Activated CD4-positive, alpha-beta T cell treated with anti-CD3 and anti-CD28 coated beads, Interleukin-2, amount 50 U/mL, for 16 hours (primary cell): ENCODE results near the gene MFSD1.
"Not testable (repeated sequence)": the region's sequence is repeated elsewhere in the genome, so short reads cannot be mapped to it uniquely, and the experiment has no call there.

ENCODE experiments used
- DNase-seq: peaks from one replicate; pipeline ENCODE4 v3.0.0-alpha.2; 2020

MFSD1 gene

DNA sequence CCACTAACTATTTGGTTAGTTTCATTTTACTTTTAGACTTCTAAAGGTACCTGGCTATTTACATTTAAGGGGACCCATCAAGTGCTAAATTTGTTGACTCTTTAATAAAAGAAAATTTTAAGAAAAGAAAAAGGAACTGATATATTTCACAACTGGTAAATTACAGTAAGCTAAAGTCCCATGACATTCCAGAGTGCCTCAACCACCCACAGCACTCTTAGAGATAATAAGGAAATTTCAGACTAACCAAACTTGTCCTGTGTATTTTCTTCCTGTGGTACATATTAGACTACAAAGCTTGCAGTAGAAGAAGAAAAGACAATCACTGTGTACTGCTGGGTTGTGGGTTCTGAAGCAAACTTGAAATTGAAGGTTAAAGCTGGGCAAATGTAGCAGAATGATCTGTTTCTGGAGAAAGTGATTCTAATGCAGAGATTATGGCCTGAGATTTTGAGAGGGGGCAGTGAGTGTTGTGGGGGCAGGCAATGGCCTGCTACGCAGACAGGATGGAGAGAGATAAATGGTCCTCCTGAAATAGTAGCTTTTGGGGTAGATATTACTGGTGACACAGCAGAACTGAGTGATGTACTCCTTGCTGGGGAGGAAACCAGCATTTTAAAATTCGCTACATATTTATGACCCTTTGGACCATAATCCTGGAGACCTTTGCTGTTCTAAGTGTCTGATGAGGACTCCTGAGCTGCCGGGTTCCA, 24.5 kb upstream of the MFSD1 start:
- no peak for DNase-seq

DNA sequence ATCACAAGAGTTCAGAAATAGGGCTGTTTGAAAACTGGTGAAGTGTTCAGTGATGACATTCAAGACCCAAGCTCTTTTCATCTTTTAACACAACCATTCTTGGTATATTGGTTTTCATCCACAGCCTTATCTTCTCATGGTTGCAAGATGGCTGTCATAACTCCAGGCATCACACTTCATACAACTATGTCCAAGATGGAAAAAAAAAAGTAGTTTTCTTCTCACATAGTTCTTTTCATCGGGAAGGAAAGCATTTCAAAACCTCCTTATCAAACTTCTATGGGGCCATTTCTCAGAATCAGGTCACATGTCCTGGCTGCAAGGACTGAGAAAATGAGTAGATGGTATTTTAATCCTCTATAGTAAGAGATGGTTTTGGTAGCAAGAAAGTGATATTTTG, 21.1 kb upstream of the MFSD1 start:
- no peak for DNase-seq

DNA sequence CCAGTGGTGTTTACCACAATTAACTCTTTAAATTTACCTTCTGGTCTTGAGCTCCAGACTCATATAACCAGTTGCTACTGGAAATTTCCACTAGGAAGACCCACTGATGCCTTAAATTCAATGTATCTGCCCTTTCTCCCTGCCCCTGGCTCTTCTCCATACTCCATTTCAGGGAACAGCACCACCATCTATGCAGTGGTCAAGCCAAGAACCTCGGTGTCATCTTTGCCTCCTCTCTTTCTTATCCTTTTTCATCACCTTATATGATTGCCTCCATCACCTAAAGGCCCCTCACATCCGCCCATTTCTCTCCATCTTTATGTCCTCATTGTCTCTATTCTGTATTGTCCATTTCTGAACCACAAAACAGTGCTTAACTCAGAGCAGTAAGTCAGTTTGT, 20.7 kb upstream of the MFSD1 start:
- DNase-seq = no peak

DNA sequence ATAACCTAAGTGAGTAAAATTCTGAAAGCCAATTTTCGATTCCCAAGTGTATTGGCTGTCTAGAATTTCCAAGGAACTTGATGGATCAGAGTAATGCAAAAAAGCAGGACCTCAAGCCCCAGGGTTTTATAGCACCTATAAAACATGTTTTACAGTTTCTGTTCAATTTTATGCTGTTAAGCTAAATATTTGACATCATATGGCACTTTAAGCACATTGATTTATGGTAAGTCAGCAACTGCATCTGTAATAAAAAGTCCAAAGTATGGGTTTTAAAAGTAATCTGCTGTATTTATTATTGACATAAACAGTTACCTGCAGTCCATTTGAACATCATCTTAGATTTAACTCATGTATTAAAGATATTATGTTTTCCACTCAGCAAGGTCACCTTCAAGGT, 20.0 kb upstream of the MFSD1 start:
- DNase-seq = no peak

DNA sequence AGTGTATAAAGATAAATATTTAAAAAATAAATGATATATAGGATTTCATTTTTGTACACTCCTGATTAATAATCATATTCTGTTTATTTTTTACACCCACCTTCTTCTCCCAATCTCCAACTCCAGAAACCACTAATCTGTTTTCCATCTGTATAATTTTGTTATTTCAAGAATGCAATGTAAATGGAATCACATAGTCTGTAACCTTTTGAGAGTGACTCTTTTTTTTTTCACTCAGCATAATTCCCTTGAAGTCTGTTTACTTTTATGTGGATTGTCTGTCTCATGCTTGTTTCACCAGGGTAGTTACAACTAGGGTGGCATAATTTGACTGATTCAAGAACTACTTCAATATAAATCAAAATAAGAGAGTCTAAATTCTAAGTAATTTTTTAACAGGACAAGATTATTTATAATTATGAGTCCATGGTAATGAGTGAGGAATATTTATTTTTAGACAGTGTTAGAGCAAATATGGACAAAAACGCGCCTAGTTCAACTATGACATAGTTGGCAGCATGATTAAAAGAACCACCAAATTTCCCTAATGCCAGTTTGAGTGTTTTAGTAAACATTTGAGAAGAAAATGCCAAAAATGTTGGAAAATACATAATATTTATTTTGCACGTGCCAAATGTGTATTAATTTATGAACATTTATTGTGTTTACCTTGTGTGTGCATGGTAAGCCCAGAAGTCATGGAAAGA, 19.4 kb upstream of the MFSD1 start:
- no peak for DNase-seq

DNA sequence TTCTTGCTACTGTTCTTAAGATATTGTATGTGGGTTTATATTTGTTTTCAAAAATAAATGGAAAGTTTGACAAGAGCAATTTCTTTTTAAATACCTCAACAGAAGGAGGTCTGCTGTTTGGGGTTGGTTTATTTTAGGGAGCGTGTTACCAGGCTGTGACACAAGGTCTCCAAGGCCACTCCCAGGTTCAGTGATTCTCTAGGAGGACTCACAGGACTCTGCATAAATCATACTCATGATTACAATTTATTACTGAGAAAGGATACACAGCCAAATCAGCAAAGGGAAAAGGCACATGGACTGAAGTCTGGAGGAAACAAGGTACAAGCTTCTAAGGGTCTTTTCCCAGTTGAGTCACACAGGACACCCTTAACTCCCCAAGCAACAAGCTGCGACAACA, 18.8 kb upstream of the MFSD1 start:
- no peak for DNase-seq

DNA sequence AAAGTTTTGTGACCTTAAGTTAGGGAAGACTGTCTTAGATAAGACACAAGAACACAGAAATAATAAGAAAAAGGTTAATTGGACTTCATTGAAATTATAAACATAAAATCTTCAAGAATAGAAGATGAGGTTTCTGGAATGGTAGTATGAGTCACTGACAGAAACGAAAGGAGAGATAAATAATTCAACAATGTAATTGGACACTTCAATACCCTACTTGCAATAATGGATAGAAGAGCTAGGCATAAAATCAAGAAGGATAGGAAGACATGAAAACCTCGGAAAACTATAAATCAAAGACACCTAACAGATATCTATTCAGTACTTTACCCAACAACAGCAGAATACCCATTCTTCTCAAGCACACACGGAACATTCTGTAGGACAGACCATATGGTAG, 15.9 kb upstream of the MFSD1 start:
- DNase-seq = no peak

DNA sequence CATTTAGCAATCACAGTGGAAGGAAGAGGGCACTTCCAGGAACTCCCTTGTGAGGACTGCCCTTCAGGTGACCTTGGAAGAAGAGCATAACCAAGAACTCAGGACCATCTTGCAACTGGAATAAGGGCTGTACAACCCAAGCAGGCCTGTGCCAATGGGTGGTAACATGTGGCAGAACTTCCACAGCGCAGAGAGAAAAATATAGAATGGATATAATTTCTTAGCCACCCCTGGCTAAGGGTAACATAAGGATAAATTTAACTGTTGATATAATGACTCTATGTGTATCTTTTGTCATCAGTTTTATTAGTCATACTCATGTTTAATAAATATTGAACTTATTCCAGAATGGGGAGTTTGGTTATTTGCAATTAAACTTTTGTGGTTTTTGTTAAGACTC, 13.4 kb upstream of the MFSD1 start:
- no peak for DNase-seq

DNA sequence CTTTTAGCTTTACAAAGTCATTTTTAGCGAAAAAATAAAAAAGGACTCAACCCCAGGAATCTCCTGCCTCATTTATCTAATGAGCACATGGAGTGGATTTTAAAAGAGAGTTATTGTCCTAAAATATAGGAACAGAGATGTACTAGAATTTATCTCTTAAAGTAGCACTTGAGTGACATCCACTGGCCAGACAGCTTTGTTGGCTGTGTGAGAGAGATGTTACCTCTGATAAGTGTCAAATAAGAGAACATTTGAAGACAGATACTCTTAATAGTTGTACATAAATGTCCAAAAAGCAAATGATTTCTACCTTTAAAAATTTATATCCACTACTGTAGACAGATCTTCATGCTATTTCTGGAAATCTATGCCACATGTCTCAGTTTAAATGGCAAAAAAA, 12.3 kb upstream of the MFSD1 start:
- peak; percentile 16 for DNase-seq

DNA sequence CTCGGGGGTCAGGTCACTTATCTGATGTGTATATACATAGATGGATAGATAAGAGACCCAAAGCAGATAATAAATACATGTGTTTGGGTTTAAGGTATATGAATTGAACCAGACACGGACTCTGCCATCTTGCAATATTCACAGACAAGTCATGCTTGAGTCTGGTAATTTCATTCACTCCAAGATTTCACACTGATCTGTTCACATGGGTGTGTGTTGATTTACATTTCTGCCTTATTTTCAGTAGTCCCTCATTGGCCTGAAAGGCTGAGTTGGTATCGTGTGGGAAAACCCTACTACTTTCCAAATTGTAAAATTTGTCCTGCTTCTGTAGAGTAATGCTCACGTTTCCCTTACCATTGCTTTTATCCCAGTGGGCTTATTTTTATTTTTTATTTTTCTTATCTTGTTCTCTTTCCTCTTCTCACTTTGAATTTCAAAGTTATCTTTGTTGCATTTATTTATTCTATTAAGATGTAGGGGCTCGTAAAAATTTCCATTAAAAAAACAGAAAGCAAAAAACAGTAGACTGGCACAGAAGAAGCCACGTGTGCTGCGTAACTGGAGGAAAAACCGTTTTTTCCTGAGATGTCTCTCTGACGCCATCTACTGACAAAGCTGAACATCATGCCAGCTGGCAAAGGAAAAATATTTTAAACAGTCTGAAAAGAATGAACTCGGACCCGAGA, 10.8 kb upstream of the MFSD1 start:
- peak; percentile 72 for DNase-seq

DNA sequence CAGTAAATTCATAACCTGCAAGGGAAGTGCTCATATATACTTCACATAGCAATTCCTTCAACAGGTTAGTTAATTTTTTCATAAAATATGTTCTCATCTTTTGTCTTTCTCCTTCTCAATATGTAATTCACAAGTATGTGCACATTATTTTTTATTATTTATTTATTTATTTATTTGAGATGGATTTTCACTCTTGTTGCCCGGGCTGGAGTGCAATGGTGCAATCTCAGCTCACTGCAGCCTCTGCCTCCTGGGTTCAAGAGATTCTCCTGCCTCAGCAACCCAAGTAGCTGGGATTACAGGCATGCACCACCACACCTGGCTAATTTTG, 10.3 kb upstream of the MFSD1 start:
- DNase-seq = not testable (repeated sequence)

DNA sequence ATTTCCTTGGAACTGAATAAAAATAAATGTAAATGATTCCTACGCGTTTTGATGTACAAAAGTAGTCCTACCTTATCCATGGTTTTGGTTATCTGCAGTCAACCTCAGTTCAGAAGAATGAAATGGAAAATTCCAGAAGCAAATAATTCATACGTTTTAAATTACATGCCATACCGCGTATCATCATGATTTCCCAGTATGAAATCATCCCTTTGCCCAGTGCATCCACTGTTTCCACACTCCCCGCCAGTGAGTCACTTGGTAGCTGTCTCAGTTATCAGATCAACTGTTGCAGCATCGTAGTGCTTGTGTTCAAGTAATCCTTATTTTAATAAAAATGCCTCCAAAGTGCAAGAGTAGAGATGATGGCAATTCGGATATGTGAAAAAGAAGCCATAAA, 9.1 kb upstream of the MFSD1 start:
- DNase-seq = no peak

DNA sequence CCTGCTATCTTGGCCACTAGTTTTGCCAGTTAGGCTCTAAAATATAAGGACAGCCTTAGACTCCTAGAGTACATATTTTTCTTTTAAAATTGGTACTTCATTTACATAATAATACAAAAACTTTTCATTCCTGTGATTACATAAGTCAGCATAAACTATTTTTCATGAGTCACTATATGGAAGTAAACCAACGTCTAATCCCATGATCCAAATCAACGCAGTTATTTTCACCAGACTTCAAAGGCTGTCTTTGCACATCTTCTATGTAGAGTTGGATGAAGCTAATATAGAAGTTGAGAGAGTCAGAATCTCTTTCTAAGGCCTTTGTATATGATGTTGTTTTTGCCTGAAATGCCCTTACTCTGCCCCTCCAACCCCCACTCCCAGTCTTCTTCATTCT, 7.6 kb upstream of the MFSD1 start:
- DNase-seq = no peak

DNA sequence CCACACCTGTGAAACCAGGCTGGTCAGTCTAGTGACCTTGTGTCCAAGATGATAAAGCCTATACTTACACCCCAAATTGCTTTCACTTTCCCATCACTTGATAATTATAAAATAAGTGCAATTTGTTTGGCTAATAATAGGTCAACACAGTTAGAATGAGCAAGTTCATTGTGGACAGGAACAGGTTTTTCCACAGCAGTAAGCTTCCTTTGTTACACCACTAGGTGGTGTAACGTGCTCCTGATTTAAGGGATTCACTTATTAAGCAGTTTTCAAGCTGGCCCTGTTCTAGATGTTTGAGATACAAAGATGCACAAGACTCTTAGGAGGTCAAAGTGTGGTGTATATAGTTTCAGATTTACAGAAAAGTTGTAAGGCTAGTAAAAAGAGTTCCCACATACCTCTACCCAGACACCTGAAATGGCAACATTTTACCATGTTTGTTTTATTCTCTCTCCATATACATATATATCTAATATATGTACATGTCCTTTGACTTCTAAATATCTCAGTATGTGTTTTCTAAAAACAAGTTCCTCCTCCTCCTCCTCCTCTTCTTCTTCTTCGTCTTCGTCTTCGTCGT, 6.8 kb upstream of the MFSD1 start:
- peak; percentile 33 for DNase-seq

DNA sequence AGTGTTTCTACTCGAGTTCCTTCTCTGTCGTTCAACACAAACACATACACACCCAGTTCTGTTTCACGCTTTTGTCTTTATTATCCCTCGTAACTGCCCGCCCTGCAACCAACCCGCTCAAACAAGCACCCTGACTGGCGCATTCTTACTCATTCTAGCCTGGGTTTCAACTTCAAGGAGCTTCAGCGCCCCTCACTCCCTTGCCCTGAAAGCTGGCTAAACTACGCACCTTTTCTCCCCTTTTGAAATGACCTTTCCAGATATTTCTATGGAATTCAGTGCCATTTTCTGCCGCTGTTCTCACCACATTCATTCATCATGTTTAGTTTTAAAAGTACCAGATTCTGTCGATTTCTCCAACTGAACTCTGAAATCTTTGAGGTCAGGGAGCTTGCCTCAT, 653 bp upstream of the MFSD1 start:
- no peak for DNase-seq

DNA sequence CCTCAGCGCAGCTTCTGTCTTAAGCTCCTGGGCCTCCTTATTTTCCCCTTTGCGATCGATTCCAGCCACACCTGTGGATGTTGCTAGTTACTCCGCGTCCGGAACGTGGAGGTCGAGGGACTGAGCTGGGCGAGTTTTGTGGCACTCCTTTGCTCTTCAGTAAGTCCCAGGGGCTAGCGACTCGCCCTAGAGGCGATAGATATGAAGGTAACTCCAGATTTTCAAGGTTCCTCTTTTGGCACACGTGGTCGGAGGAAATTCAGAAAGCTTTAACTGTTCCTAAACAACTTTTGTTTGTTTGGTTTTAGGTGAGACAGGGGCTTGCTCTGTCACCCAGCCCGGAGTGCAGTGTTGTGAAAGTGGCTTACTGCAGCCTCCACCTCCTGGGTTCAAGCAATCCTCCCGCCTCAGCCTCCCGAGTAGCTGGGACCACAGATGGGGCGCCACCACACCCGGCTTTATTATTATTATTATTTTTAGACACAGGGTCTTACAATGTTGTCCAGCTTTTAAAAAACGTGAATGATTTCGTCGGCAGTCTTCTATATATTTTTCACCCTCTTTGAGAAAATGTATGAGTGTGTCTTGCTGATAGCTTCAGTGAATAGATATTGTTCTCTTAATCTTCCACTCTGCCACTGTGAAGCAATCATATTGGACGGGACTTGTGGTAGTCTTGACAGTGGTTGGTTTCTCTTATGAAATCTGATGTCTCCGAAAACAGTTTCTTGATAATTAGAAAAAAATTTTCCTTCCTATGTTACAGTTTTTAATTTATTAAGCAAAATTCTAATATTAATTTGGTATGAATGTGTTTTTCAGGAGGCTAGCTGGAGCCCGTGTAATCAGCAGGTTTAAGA, 785 bp downstream of the MFSD1 start:
- peak; percentile 6 for DNase-seq

DNA sequence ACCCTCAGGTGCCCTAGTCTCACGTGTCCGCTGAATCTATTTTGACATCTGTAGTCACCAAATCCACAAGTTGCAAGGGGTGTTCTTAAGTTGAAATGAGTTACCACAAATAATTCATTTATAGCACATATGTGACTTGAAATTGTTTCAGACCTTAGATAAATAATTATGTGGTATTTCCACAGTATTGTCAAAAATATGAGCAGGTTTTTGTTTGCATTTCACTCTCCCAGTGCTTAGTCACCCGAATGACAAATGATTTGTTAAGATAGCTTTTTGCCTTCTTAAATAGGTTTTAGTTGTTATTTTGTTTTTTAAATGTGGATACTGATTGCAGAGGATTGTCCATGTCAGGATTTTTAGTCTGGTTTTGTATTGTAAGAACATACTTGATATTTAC, 2.6 kb downstream of the MFSD1 start:
- DNase-seq = no peak

DNA sequence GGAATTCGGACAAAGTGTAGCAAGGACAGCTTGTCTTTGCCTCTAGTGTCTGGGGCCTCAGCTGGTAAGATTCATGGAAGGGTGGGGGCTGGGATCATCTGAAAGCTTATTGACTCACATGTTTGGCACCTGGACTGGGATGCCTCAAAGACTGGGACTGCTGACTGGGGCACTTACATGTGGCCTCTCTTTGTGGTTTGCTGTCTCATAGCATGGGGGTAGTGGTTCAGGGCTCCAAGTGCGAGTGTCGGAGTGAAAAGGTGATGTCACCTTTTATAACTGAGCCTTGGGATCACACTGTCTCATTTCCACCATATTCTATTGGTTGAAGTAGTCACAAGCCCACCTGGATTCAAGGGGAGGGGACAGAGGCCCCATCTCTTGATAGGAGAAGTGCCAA, 6.8 kb downstream of the MFSD1 start:
- peak; percentile 44 for DNase-seq

DNA sequence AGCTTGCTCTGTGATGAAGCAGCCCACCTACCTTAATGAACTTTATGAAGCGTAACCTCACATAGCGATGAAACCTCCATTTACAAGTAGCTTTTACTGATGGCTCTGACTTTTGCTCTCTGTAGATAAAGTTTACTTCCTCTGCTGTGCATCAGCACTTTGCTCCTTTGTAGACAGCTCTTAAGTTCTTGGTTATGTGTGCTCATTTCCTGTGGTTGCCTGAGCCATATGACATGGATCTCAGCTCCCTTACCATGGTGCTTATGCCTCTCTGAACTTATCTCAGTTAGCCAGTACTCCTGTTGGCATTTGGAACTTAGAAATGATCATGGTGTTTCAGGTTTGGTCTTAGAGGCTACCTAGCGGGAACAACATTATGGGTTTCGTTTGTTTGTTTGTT, 7.8 kb downstream of the MFSD1 start:
- DNase-seq = peak; percentile 37

DNA sequence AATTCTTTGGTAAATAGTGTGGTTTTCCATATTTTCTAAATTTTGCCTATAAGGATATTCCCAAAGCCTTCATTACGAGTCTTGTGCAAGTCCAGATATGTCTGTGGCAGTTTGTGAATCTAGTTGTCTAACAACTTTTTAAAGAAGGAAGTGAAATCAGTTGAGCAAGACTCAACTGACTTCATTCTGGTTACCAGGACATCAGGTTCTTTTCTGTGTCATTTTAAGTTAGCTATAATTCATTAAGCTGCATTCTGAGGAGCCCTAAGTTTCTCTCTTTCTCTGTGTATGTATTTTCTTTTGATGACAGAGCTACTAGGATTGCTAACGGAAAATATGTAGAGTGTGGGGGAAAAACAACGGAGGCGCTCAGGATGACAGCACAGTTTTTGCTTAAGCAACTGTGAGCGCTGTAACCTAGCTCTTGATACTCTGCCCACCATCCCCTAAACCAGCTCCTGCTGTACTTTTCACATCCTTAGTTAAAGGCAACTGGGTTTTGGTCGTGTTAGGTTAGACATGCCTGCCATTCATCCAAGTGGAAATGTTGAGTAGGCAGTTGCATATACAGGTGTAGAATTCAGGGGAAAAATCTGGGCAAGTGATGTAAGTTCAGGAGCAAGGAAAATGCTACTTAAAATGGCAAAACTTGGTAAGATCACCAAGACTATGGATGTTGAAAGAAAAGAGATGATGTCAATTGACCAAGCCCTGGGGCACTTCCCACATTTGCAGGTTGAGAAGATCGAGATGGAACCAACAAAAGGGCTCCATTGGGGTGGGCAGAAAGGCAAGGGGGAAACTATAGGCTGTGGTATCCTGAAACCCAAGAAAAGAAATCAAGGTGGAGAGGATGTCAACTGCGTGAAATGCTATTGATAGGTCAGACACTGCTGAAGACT, 9.2 kb downstream of the MFSD1 start:
- no peak for DNase-seq

DNA sequence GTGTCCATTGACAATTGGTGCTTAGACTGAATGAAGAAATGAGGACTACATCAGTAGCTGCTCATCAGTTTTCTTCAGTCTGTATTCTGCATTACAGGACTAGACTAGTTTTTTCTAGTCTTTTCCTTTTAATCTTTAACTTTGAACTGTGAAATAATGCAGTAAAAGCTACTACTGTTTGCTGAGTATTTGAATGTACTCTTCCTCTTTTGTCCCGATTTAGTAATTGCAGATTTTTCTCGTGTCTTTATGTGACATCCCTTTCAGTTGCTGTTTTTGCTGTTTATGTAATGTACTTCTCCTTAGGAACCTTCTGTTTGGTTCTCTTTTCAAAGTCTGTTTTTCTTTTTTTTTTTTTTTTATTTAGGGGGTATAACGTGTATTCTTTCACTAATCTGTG, 17.4 kb downstream of the MFSD1 start:
- no peak for DNase-seq

DNA sequence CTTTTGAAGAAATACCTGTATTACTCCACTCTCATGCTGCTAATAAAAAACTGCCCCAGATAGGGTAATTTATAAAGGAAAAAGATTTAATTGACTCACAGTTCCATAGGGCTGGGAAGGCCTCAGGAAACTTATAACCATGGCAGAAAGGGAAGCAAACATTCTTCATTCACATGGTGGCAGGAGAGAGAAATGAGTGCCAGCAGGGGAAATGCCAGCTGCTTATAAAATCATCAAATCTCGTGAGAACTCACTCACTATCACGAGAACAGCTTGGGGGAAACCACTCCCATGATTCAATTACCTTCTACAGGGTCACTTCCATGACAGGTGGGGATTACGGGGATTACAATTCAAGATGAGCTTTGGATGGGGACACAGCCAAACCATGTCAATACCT, 18.7 kb downstream of the MFSD1 start:
- DNase-seq = no peak
